Loucy (cell line): ENCODE results near the gene UNC13C.

Experiments used
- H2AFZ ChIP-seq: fragments of 200-600 bp; sonication (generic); 2 replicates; pipeline ENCODE4 v1.6.0; 2016; ENCODE audit warnings: antibody characterized with exemption, mild to moderate bottlenecking, low read length, moderate library complexity
- H3F3A ChIP-seq: fragments of 200-600 bp; 2 replicates; pipeline ENCODE4 v1.6.0; 2016; ENCODE audit warnings: antibody characterized with exemption, low read depth, mild to moderate bottlenecking
- H3K27me3 ChIP-seq: fragments of 200-600 bp; sonication (generic); 2 replicates; pipeline ENCODE4 v1.6.1; 2014; ENCODE audit warnings: low read length, mild to moderate bottlenecking; ENCODE audit not compliant: insufficient read depth, poor library complexity, severe bottlenecking
- H3K36me3 ChIP-seq: fragments of 200-600 bp; sonication (generic); 2 replicates; pipeline ENCODE4 v1.6.1; 2016; ENCODE audit warnings: low read length; ENCODE audit not compliant: insufficient read depth
- H3K4me1 ChIP-seq: fragments of 200-600 bp; sonication (generic); 2 replicates; pipeline ENCODE4 v1.5.1; 2014; ENCODE audit warnings: low read length, mild to moderate bottlenecking; ENCODE audit not compliant: insufficient read depth, poor library complexity, severe bottlenecking
- H3K4me2 ChIP-seq: fragments of 200-600 bp; sonication (generic); 2 replicates; pipeline ENCODE4 v1.6.0; 2014; ENCODE audit warnings: antibody characterized with exemption, low read length, low read depth, mild to moderate bottlenecking; ENCODE audit not compliant: poor library complexity, severe bottlenecking
- H3K4me3 ChIP-seq: fragments of 200-600 bp; sonication (generic); 2 replicates; pipeline ENCODE4 v1.5.1; 2014; ENCODE audit warnings: low read length, mild to moderate bottlenecking, mixed read lengths; ENCODE audit not compliant: poor library complexity, severe bottlenecking
- H3K79me2 ChIP-seq: fragments of 200-600 bp; sonication (generic); 2 replicates; pipeline ENCODE4 v1.6.1; 2014; ENCODE audit warnings: low read length; ENCODE audit not compliant: insufficient read depth
- H3K9ac ChIP-seq: fragments of 200-600 bp; sonication (generic); 2 replicates; pipeline ENCODE4 v1.6.0; 2014; ENCODE audit warnings: mild to moderate bottlenecking, low read depth, low read length, moderate library complexity; ENCODE audit not compliant: poor library complexity, severe bottlenecking
- H3K9me2 ChIP-seq: fragments of 200-600 bp; sonication (generic); replicated peaks from 2 replicates; pipeline ENCODE4 v1.6.1; 2016; ENCODE audit warnings: low read depth, low read length, mixed read lengths
- H3K9me3 ChIP-seq: fragments of 200-600 bp; sonication (generic); 2 replicates; pipeline ENCODE4 v1.6.1; 2014; ENCODE audit warnings: mild to moderate bottlenecking, antibody characterized with exemption, low read length, low read depth; ENCODE audit not compliant: insufficient read depth
- H4K20me1 ChIP-seq: fragments of 200-600 bp; sonication (generic); 2 replicates; pipeline ENCODE4 v1.6.0; 2014; ENCODE audit warnings: antibody characterized with exemption, low read length, mild to moderate bottlenecking; ENCODE audit not compliant: insufficient read depth, poor library complexity, severe bottlenecking
- EZH2phosphoT487 ChIP-seq: fragments of 200-600 bp; IDR thresholded peaks from 2 replicates; pipeline ENCODE4 v1.6.1; 2018; ENCODE audit warnings: antibody characterized with exemption, mild to moderate bottlenecking, moderate library complexity, borderline replicate concordance
- TF ChIP-seq, protein P1 (sequence below): fragments of 200-600 bp; sonication (generic); conservative IDR thresholded peaks from 2 replicates; pipeline ENCODE4 v1.5.1; 2014; ENCODE audit warnings: mild to moderate bottlenecking, antibody characterized with exemption, low read length

The UNC13C gene

DNA sequence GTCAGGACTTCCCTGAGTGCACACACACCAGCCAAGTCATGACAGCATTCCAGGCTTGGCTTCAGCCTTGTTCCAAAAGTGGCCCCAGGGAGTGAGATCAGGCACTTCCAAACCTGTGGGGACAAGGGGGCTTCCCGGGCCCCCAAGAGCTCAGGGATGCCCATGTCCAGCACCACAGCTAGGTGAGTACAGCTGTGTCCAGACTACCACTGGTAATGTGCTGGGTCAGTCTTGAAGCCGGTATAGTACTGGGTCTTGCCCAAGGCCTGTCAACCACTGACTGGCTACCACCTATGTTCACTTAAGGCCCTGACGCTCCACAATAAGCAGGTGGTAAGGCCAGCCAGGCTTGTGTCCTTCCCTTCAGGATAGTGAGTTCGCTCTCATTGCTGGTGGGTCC is 249.3 kb downstream of the UNC13C start:
- no peak overlapping the region for H2AFZ ChIP-seq
- H3K4me2 ChIP-seq, result no peak overlapping the region
- no peaks in the 10 kb centered on the region for H3K27me3 ChIP-seq
- H3K4me3 ChIP-seq, result no peak overlapping the region
- no peaks in the 10 kb centered on the region for H3K36me3 ChIP-seq
- no peaks in the 10 kb centered on the region for H3K9me2 ChIP-seq
- no peaks in the 10 kb centered on the region for H3K9me3 ChIP-seq
- H4K20me1 ChIP-seq, result no peaks in the 10 kb centered on the region
- no peak for TF ChIP-seq EZH2phosphoT487
- TF ChIP-seq, protein P1, sequence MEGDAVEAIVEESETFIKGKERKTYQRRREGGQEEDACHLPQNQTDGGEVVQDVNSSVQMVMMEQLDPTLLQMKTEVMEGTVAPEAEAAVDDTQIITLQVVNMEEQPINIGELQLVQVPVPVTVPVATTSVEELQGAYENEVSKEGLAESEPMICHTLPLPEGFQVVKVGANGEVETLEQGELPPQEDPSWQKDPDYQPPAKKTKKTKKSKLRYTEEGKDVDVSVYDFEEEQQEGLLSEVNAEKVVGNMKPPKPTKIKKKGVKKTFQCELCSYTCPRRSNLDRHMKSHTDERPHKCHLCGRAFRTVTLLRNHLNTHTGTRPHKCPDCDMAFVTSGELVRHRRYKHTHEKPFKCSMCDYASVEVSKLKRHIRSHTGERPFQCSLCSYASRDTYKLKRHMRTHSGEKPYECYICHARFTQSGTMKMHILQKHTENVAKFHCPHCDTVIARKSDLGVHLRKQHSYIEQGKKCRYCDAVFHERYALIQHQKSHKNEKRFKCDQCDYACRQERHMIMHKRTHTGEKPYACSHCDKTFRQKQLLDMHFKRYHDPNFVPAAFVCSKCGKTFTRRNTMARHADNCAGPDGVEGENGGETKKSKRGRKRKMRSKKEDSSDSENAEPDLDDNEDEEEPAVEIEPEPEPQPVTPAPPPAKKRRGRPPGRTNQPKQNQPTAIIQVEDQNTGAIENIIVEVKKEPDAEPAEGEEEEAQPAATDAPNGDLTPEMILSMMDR, result no peak
- no peaks in the 10 kb centered on the region for H3F3A ChIP-seq
- H3K9ac ChIP-seq, result no peak overlapping the region
- no peaks in the 10 kb centered on the region for H3K4me1 ChIP-seq
- H3K79me2 ChIP-seq, result no peaks in the 10 kb centered on the region

DNA sequence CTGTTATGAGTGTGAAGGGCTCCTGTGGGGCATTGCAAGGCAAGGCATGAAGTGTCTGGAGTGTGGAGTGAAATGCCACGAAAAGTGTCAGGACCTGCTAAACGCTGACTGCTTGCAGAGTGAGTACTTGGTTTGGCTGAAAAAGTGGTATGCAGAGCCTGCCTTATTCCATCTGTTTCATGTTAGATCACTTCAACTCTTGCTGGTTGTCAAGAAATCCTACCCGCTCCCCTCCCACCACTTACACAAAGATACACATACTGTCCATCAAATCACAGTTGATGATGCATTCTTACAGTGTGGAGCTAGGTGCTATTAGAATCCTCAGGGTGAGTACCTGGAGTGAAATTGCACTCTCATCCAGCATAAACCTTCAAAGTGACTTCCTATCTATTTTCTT is 272.1 kb downstream of the UNC13C start:
- H3K9me2 ChIP-seq, result no peaks in the 10 kb centered on the region
- no peaks in the 10 kb centered on the region for H3K36me3 ChIP-seq
- H3F3A ChIP-seq, result no peaks in the 10 kb centered on the region
- H3K4me2 ChIP-seq, result no peak overlapping the region
- H3K79me2 ChIP-seq, result no peaks in the 10 kb centered on the region
- H2AFZ ChIP-seq, result no peak overlapping the region
- no peak overlapping the region for H3K9ac ChIP-seq
- no peak for TF ChIP-seq EZH2phosphoT487
- TF ChIP-seq, protein P1, result no peak
- H3K9me3 ChIP-seq, result no peaks in the 10 kb centered on the region
- no peaks in the 10 kb centered on the region for H3K27me3 ChIP-seq
- no peak overlapping the region for H3K4me3 ChIP-seq
- H3K4me1 ChIP-seq, result no peaks in the 10 kb centered on the region
- no peaks in the 10 kb centered on the region for H4K20me1 ChIP-seq

DNA sequence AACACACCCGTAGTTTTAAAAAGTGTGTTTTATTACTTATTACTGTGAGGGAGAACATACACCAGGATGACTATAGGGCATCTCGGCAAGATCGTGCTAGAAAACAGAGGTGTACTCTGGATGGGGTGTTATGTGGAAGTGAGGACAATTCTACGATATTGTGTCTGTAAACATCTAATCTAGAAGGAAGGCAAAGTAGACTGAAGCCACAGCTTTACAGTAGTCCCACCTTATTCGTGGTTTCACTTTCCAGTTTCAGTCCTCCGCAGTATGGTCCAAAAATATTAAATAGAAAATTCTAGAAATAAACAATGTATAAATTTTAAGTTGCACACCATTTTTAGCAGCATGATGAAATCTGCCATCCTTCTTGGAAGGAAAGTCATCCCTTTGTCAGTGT is 277.9 kb downstream of the UNC13C start:
- TF ChIP-seq, protein P1, result no peak
- TF ChIP-seq EZH2phosphoT487, result no peak
- H3K9ac ChIP-seq, result no peak overlapping the region
- no peak overlapping the region for H2AFZ ChIP-seq
- no peaks in the 10 kb centered on the region for H3K9me3 ChIP-seq
- H3K9me2 ChIP-seq, result no peaks in the 10 kb centered on the region
- no peak overlapping the region for H3K4me2 ChIP-seq
- H3K36me3 ChIP-seq, result no peaks in the 10 kb centered on the region
- H3K79me2 ChIP-seq, result no peaks in the 10 kb centered on the region
- no peaks in the 10 kb centered on the region for H3K27me3 ChIP-seq
- H3K4me3 ChIP-seq, result no peak overlapping the region
- peaks cover 10% of the 10 kb centered on the region for H3K4me1 ChIP-seq
- peaks cover 4% of the 10 kb centered on the region; the same call in 1 of the 2 replicates for H3F3A ChIP-seq
- H4K20me1 ChIP-seq, result no peaks in the 10 kb centered on the region
